ENCODE results near the gene RPUSD1. TPM values are rescaled to one million over a fixed set of nuclear protein-coding genes. Genes with fewer than 3 reads are reported as not detected.

RPUSD1 gene
- total and polyA plus RNA-seq, 2 of the 13 experiments (the other 11 are each of a cell fraction or from before 2014, with no cell fraction given): 13.1 to 26.2 TPM

GRCh38 chr16:821751-822150, 33.6 kb upstream of the RPUSD1 start (continued):
- TF ChIP-seq ZNF724P (CRISPR knock-in tag; IDR thresholded peaks at IDR 0.05; ENCODE audit: borderline replicate concordance): no peak
- no peak for TF ChIP-seq NRL (CRISPR knock-in tag; IDR thresholded peaks at IDR 0.05; ENCODE audit: borderline replicate concordance)
- TF ChIP-seq ZNF572 (CRISPR knock-in tag; IDR thresholded peaks at IDR 0.05): no peak
- TF ChIP-seq RARA (CRISPR knock-in tag; IDR thresholded peaks at IDR 0.05): no peak
- no peak for TF ChIP-seq ZFP37 (CRISPR knock-in tag; IDR thresholded peaks at IDR 0.05; ENCODE audit: borderline replicate concordance)
- no peak for TF ChIP-seq ZFP41 (CRISPR knock-in tag; IDR thresholded peaks at IDR 0.05; ENCODE audit: borderline replicate concordance)

GRCh38 chr16:820748-821147, 32.6 kb upstream of the RPUSD1 start:
- intact Hi-C loops (cut with micrococcal nuclease; ENCODE audit: unreplicated experiment) (no loop called here), in situ Hi-C loops (cut with HindIII; ENCODE audit: extremely low pct_ligation_motif_present, low pct_unique_long_range_greater_than_20kb) (loop anchor here (25.0 kb wide), 1 partner anchor 392 kb away; no protein-coding TSS in a partner anchor)
- Histone ChIP-seq H3K9ac (ENCODE audit: insufficient read depth, low read depth, low read length) (no peak overlapping the region), H3K4me3 (replicated peaks in 1 of 3; ENCODE audit: insufficient read depth in 1 of 3, low read depth in 2 of 3, low read length in 3 of 3) (no peak overlapping the region), H2AFZ (ENCODE audit: low read length) (no peak overlapping the region), H3K9me3 (ENCODE audit: low read length) (0 out of 2 replicates have a peak, but pooled peaks cover 5% of the 10 kb centered on the region), H3K79me2 (ENCODE audit: insufficient read depth, low read length) (no peaks in the 10 kb centered on the region), H3K4me1 (ENCODE audit: insufficient read depth, low read length) (no peaks in the 10 kb centered on the region), H3K27ac (ENCODE audit: extremely low read length, insufficient read depth, low read length) (no peak overlapping the region), H3K4me2 (ENCODE audit: low read depth, low read length) (no peak overlapping the region), H4K20me1 (ENCODE audit: insufficient read depth, low read length) (0 out of 2 replicates have a peak, but pooled peaks cover 3% of the 10 kb centered on the region), H3K27me3 (ENCODE audit: control insufficient read depth in 1 of 2, insufficient read depth in 2 of 2, low read length in 2 of 2) (peaks cover 21 to 77% of the 10 kb centered on the region in 2 experiments), H3K36me3 (replicated peaks in 1 of 2; ENCODE audit: control insufficient read depth in 1 of 2, insufficient read depth in 2 of 2, low read length in 2 of 2) (no peaks in the 10 kb centered on the region)
- FAIRE-seq (no peak), ATAC-seq (no peak), DNase-seq (ENCODE audit: low spot score) (no peak)
- 56% methylated on average over 12 of the region's 12 CpGs for WGBS (ENCODE audit: low lambda C conversion rate)
- TF ChIP-seq ZNF704 (CRISPR knock-in tag; IDR thresholded peaks at IDR 0.05; ENCODE audit: borderline replicate concordance) (no peak), ATF6 (CRISPR knock-in tag; conservative IDR thresholded peaks at IDR 0.05) (no peak), POGK (CRISPR knock-in tag; conservative IDR thresholded peaks at IDR 0.05) (no peak), DZIP1 (CRISPR knock-in tag; IDR thresholded peaks at IDR 0.05) (no peak), DMAP1 (CRISPR knock-in tag; IDR thresholded peaks at IDR 0.05) (no peak), NAIF1 (CRISPR knock-in tag; IDR thresholded peaks at IDR 0.05; ENCODE audit: borderline replicate concordance) (no peak)
- CTCF ChIA-PET (ENCODE audit: low intra/inter-chr PET ratio, low total read pairs): no interaction called here
- POLR2A ChIA-PET: no interaction called here
- no TSS peak for BruUV-seq (replicated peaks)
